Uterus (tissue), 2 donors: ENCODE measurements around the gene SUSD1.

ENCODE experiments used
- POLR2A ChIP-seq, 2 donors: fragments of 450-650 bp; IDR thresholded peaks; one replicate each; pipeline ENCODE4 v1.6.1; 2016; ENCODE audit warnings: antibody characterized with exemption in 2 of 2, mild to moderate bottlenecking in 1 of 2, moderate library complexity in 1 of 2
- TF ChIP-seq, protein P1 (sequence below), 4 experiments: fragments of 200-600 bp in 2 of 4; fragments of 450-650 bp in 2 of 4; sonication (generic) in 2 of 4; IDR thresholded peaks; one replicate each; pipeline ENCODE4 v1.5.1; 2016 to 2019; ENCODE audit warnings: antibody characterized with exemption in 4 of 4, mild to moderate bottlenecking in 2 of 4, moderate library complexity in 1 of 4

GRCh38 chr9:111991179-111991578 lies 183.9 kb downstream of the SUSD1 start:
- TF ChIP-seq, protein P1, sequence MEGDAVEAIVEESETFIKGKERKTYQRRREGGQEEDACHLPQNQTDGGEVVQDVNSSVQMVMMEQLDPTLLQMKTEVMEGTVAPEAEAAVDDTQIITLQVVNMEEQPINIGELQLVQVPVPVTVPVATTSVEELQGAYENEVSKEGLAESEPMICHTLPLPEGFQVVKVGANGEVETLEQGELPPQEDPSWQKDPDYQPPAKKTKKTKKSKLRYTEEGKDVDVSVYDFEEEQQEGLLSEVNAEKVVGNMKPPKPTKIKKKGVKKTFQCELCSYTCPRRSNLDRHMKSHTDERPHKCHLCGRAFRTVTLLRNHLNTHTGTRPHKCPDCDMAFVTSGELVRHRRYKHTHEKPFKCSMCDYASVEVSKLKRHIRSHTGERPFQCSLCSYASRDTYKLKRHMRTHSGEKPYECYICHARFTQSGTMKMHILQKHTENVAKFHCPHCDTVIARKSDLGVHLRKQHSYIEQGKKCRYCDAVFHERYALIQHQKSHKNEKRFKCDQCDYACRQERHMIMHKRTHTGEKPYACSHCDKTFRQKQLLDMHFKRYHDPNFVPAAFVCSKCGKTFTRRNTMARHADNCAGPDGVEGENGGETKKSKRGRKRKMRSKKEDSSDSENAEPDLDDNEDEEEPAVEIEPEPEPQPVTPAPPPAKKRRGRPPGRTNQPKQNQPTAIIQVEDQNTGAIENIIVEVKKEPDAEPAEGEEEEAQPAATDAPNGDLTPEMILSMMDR (IDR thresholded peaks at IDR 0.05): no peak
- TF ChIP-seq POLR2A (IDR thresholded peaks at IDR 0.05): no peak
